DND-41 (cell line): Measurements from ENCODE around the gene MED22.

Experiments used
- ATAC-seq: fragments of 200-7000 bp; cut with Tn5 transposase; 3 replicates; pipeline ENCODE4 v1.9.1; 2021; ENCODE audit warnings: low read depth; ENCODE audit not compliant: insufficient read depth
- DNase-seq: peaks from one replicate; pipeline ENCODE4 v3.0.0-alpha.2; 2020
- H2AFZ ChIP-seq: 2 replicates; pipeline ENCODE4 v1.6.0; 2012; ENCODE audit warnings: low read depth, low read length
- H3K27ac ChIP-seq: 2 replicates; pipeline ENCODE4 v1.5.1; 2012; ENCODE audit warnings: low read length, inconsistent platforms
- H3K27me3 ChIP-seq: fragments of 200-600 bp; sonication (generic); 2 replicates; pipeline ENCODE4 v1.6.0; 2012; ENCODE audit warnings: low read length, mild to moderate bottlenecking, inconsistent platforms; ENCODE audit not compliant: insufficient read depth, poor library complexity
- H3K36me3 ChIP-seq: 2 replicates; pipeline ENCODE4 v1.5.1; 2012; ENCODE audit warnings: low read length, inconsistent platforms; ENCODE audit not compliant: insufficient read depth
- H3K4me1 ChIP-seq: 2 replicates; pipeline ENCODE4 v1.5.1; 2012; ENCODE audit warnings: mild to moderate bottlenecking, low read length; ENCODE audit not compliant: insufficient read depth
- H3K4me2 ChIP-seq: 2 replicates; pipeline ENCODE4 v1.6.0; 2012; ENCODE audit warnings: mild to moderate bottlenecking, moderate library complexity, low read length, inconsistent platforms; ENCODE audit not compliant: insufficient read depth
- H3K4me3 ChIP-seq, 2 experiments: fragments of 200-600 bp in 1 of 2; shearing (Covaris generic) in 1 of 2; 2 replicates each; pipeline ENCODE4 v1.5.1; 2012 to 2016; ENCODE audit warnings: inconsistent platforms in 2 of 2, low read length in 2 of 2, mild to moderate bottlenecking in 2 of 2, low read depth in 1 of 2, moderate library complexity in 1 of 2
- H3K79me2 ChIP-seq: 2 replicates; pipeline ENCODE4 v1.6.0; 2012; ENCODE audit warnings: low read length, inconsistent platforms; ENCODE audit not compliant: insufficient read depth
- H3K9ac ChIP-seq: 2 replicates; pipeline ENCODE4 v1.6.0; 2012; ENCODE audit warnings: low read depth, mild to moderate bottlenecking, inconsistent platforms, low read length, moderate library complexity
- H3K9me3 ChIP-seq: 2 replicates; pipeline ENCODE4 v1.5.1; 2012; ENCODE audit warnings: low read length, moderate library complexity, mild to moderate bottlenecking, inconsistent platforms; ENCODE audit not compliant: insufficient read depth, severe bottlenecking
- H4K20me1 ChIP-seq: 2 replicates; pipeline ENCODE4 v1.6.0; 2012; ENCODE audit warnings: low read length; ENCODE audit not compliant: insufficient read depth
- EZH2 ChIP-seq: IDR thresholded peaks from 3 replicates; pipeline ENCODE4 v1.6.1; 2012; ENCODE audit warnings: borderline replicate concordance, low read depth, mild to moderate bottlenecking, moderate library complexity, low read length, inconsistent platforms; ENCODE audit not compliant: severe bottlenecking
- TF ChIP-seq, protein P1 (sequence below): IDR thresholded peaks from 2 replicates; pipeline ENCODE4 v1.5.1; 2012; ENCODE audit warnings: borderline replicate concordance, low read length, moderate library complexity, mild to moderate bottlenecking; ENCODE audit not compliant: poor library complexity, severe bottlenecking; ENCODE audit errors: extremely low read depth

Gene MED22

DNA sequence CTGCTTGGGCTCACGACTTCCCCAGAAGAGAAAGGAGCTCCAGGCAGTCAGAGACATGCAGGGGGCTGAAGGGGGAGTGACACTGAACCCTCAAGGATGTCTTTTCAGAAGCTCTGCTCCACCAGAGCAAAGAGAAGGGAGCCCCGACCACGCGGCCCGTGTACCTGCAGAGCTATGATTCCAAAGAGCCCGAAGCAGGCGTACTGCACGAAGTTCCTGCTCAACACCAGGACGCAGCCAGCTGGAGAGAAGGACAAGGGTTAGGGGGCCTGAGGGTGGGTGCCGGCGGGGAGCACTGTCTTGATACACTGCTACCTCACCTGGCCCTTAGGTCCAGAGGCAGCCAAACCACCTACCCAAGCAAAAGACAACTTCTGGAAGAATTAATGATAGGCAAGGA is 18.5 kb upstream of the MED22 start:
- no peak for ATAC-seq
- Histone ChIP-seq H3K79me2 (peaks cover 61% of the 10 kb centered on the region), H3K36me3 (peaks cover 89% of the 10 kb centered on the region)

GRCh38 chr9:133362359-133363044 is 14.6 kb upstream of the MED22 start:
- Histone ChIP-seq H3K4me2 (no peak overlapping the region), H4K20me1 (peaks cover 34% of the 10 kb centered on the region), H3K9ac (no peak overlapping the region), H2AFZ (no peak overlapping the region), H3K27me3 (no peaks in the 10 kb centered on the region), H3K36me3 (peaks cover 87% of the 10 kb centered on the region), H3K4me3 (no peak overlapping the region), H3K79me2 (peaks cover 32% of the 10 kb centered on the region), H3K27ac (no peak overlapping the region), H3K4me1 (peaks cover 13% of the 10 kb centered on the region), H3K9me3 (no peaks in the 10 kb centered on the region)
- DNase-seq (no peak), ATAC-seq (no peak)
- TF ChIP-seq, protein P1, sequence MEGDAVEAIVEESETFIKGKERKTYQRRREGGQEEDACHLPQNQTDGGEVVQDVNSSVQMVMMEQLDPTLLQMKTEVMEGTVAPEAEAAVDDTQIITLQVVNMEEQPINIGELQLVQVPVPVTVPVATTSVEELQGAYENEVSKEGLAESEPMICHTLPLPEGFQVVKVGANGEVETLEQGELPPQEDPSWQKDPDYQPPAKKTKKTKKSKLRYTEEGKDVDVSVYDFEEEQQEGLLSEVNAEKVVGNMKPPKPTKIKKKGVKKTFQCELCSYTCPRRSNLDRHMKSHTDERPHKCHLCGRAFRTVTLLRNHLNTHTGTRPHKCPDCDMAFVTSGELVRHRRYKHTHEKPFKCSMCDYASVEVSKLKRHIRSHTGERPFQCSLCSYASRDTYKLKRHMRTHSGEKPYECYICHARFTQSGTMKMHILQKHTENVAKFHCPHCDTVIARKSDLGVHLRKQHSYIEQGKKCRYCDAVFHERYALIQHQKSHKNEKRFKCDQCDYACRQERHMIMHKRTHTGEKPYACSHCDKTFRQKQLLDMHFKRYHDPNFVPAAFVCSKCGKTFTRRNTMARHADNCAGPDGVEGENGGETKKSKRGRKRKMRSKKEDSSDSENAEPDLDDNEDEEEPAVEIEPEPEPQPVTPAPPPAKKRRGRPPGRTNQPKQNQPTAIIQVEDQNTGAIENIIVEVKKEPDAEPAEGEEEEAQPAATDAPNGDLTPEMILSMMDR = no peak
- no peak for TF ChIP-seq EZH2

More for the DNA sequence above, 18.5 kb upstream of the MED22 start:
- H3K27me3 ChIP-seq = no peaks in the 10 kb centered on the region
- DNase-seq = no peak
- H3K9me3 ChIP-seq = no peaks in the 10 kb centered on the region
- H3K27ac ChIP-seq = no peak overlapping the region
- no peak overlapping the region for H3K9ac ChIP-seq
- TF ChIP-seq, protein P1 = no peak
- no peak for TF ChIP-seq EZH2
- peaks cover 2% of the 10 kb centered on the region for H3K4me1 ChIP-seq
- H4K20me1 ChIP-seq = peaks cover 61% of the 10 kb centered on the region
- H3K4me2 ChIP-seq = no peak overlapping the region
- no peak overlapping the region for H3K4me3 ChIP-seq
- H2AFZ ChIP-seq = no peak overlapping the region

DNA sequence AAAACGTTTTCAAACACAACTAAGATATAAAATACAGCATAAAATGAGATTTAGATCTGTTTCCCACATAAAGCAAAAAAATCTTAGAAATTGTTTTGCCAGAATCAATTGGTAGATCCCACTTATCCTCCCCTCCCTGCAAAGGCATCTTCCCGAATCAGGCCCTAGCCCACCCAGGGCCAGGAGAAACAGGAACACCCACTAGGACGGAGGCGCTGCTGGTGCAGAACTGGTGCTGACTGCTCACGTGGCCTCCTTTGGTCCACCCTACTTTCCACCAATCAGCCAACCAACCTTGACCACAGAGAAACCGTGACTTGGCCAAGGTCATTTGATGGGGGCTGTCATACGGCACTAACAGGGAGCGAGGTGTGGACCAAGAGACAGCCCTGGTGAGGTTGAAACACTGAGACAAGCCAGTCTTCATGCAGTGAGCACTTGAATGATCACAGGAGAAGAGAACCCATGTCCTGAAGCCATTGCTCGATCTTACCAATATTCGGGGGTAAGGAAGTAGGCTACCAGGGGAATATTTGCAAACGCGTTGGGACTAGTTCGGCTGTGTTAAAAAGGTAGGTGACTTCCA is 13.7 kb upstream of the MED22 start:
- H4K20me1 ChIP-seq = peaks cover 25% of the 10 kb centered on the region
- H3K27ac ChIP-seq = no peak overlapping the region
- H3K4me3 ChIP-seq = no peak overlapping the region
- no peak overlapping the region for H3K9ac ChIP-seq
- DNase-seq (no peak), ATAC-seq (no peak)
- peaks cover 78% of the 10 kb centered on the region for H3K36me3 ChIP-seq
- no peak overlapping the region for H3K4me2 ChIP-seq
- peaks cover 31% of the 10 kb centered on the region for H3K79me2 ChIP-seq
- H2AFZ ChIP-seq = no peak overlapping the region
- TF ChIP-seq, protein P1 = no peak
- no peak for TF ChIP-seq EZH2
- no peaks in the 10 kb centered on the region for H3K9me3 ChIP-seq
- H3K4me1 ChIP-seq = peaks cover 20% of the 10 kb centered on the region
- H3K27me3 ChIP-seq = no peaks in the 10 kb centered on the region
